Natural killer cell (primary cell): ENCODE data around the gene NUMBL. TPM values are rescaled to one million over a fixed set of nuclear protein-coding genes. Genes with fewer than 3 reads are reported as not detected.

Experiments used
- ATAC-seq, 3 donors: fragments of 150-1000 bp in 2 of 3; fragments of 200-7000 bp in 1 of 3; cut with Tn5 transposase; 1 replicate in 1 of 3; 2 replicates in 2 of 3; pipeline ENCODE4 v1.10.0; 2021; ENCODE audit warnings: mild to moderate bottlenecking in 2 of 3, moderate library complexity in 2 of 3
- DNase-seq, 2 donors: peaks; one replicate each; pipeline versions ENCODE4 v3.0.0 to v3.0.0-alpha.2; 2013 to 2021; ENCODE audit warnings: mixed read lengths in 1 of 2
- H3K27ac ChIP-seq: one replicate; pipeline ENCODE4 v1.5.1; 2013; ENCODE audit warnings: mild to moderate bottlenecking, low read length
- H3K27me3 ChIP-seq: one replicate; pipeline ENCODE4 v1.6.1; 2013; ENCODE audit warnings: low read length; ENCODE audit not compliant: control insufficient read depth, insufficient read depth
- H3K36me3 ChIP-seq: one replicate; pipeline ENCODE4 v1.6.1; 2013; ENCODE audit warnings: low read length; ENCODE audit not compliant: control insufficient read depth, insufficient read depth
- H3K4me1 ChIP-seq: one replicate; pipeline ENCODE4 v1.6.1; 2013; ENCODE audit warnings: low read length; ENCODE audit not compliant: control insufficient read depth, insufficient read depth
- H3K4me3 ChIP-seq: one replicate; pipeline ENCODE4 v1.5.1; 2013; ENCODE audit warnings: low read length
- H3K9me3 ChIP-seq: one replicate; pipeline ENCODE4 v1.6.1; 2013; ENCODE audit warnings: low read length; ENCODE audit not compliant: control insufficient read depth, insufficient read depth
- H3K27ac Mint-ChIP-seq, 2 donors: one replicate each; pipeline ENCODE4 v1.8.0; 2022; ENCODE audit warnings: mild to moderate bottlenecking in 2 of 2, mixed read lengths in 2 of 2, moderate library complexity in 1 of 2
- H3K27me3 Mint-ChIP-seq, 2 donors: one replicate each; pipeline ENCODE4 v1.8.0; 2022; ENCODE audit warnings: low read depth in 2 of 2, mixed read lengths in 2 of 2
- H3K36me3 Mint-ChIP-seq: one replicate; pipeline ENCODE4 v1.8.0; 2022; ENCODE audit warnings: mixed read lengths
- H3K4me1 Mint-ChIP-seq, 2 donors: one replicate each; pipeline ENCODE4 v1.8.0; 2022; ENCODE audit warnings: mixed read lengths in 2 of 2
- H3K4me3 Mint-ChIP-seq: one replicate; pipeline ENCODE4 v1.8.0; 2022; ENCODE audit warnings: mild to moderate bottlenecking, moderate library complexity, mixed read lengths
- H3K9me3 Mint-ChIP-seq, 2 donors: one replicate each; pipeline ENCODE4 v1.8.0; 2022; ENCODE audit warnings: mixed read lengths in 2 of 2
- WGBS: methylation state at CpG from one replicate; pipeline ENCODE4 v1.1.7; 2013; ENCODE audit warnings: missing lambda C conversion rate; ENCODE audit not compliant: insufficient coverage; 5-methylcytosine and 5-hydroxymethylcytosine counted together
- intact Hi-C: fragments of 100-400 bp; cut with micrococcal nuclease; formaldehyde crosslinking; loops from one replicate; pipeline ENCODE4 v1.14.2; 2022
- total RNA-seq, 4 donors: library from RNA; stranded (reverse); fragments of 120-200 nt in 1 of 4; gene quantifications; one replicate each; pipeline versions ENCODE4 v1.2.3 to v1.2.4, GENCODE V29; 2013 to 2022
- TF ChIP-seq, protein P1 (sequence below): fragments of 200-600 bp; IDR thresholded peaks from one replicate; pipeline ENCODE4 v1.8.0; 2022; ENCODE audit warnings: antibody characterized with exemption

NUMBL gene
- total RNA-seq, 3 donors from 2014 or later (not counting 1 experiment from before 2014, with no cell fraction given): 9.9 to 19.5 (median 10.2) TPM

GRCh38 chr19:40616941-40617340 lies 73.5 kb downstream of the NUMBL start:
- Mint-ChIP-seq H3K27ac (no peak overlapping the region), H3K4me1 (peaks cover 19 to 37% of the 10 kb centered on the region in 2 donors), H3K4me3 (no peak overlapping the region), H3K36me3 (peaks cover 6% of the 10 kb centered on the region), H3K9me3 (no peaks in the 10 kb centered on the region), H3K27me3 (no peaks in the 10 kb centered on the region)
- TF ChIP-seq, protein P1, sequence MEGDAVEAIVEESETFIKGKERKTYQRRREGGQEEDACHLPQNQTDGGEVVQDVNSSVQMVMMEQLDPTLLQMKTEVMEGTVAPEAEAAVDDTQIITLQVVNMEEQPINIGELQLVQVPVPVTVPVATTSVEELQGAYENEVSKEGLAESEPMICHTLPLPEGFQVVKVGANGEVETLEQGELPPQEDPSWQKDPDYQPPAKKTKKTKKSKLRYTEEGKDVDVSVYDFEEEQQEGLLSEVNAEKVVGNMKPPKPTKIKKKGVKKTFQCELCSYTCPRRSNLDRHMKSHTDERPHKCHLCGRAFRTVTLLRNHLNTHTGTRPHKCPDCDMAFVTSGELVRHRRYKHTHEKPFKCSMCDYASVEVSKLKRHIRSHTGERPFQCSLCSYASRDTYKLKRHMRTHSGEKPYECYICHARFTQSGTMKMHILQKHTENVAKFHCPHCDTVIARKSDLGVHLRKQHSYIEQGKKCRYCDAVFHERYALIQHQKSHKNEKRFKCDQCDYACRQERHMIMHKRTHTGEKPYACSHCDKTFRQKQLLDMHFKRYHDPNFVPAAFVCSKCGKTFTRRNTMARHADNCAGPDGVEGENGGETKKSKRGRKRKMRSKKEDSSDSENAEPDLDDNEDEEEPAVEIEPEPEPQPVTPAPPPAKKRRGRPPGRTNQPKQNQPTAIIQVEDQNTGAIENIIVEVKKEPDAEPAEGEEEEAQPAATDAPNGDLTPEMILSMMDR: no peak
- intact Hi-C loops: no loop called here
- ATAC-seq (no peak), DNase-seq (no peak)
- Histone ChIP-seq H3K4me1 (peaks cover 27% of the 10 kb centered on the region), H3K27me3 (no peaks in the 10 kb centered on the region), H3K9me3 (no peaks in the 10 kb centered on the region), H3K27ac (no peak overlapping the region), H3K36me3 (peaks cover 10% of the 10 kb centered on the region), H3K4me3 (no peak overlapping the region)
- WGBS: 99% methylated on average over 15 of the region's 17 CpGs

DNA sequence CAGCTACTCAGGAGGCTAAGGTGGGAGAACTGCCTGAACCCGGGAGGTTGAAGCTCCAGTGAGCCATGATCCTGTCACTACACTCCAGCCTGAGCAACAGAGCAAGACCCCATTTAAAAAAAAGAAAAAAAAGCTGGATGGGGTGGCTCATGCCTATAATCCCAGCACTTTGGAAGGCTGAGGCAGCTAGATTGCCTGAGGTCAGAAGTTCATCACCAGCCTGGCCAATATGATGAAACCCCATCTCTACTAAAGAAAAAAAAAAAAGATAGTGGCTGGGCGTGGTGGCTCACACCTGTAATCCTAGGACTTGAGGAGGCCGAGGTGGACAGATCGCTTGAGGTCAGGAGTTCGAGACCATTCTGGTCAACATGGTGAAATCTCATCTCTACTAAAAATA lies 74.3 kb downstream of the NUMBL start:
- H3K27me3 Mint-ChIP-seq: no peaks in the 10 kb centered on the region
- H3K4me1 Mint-ChIP-seq: peaks cover 22 to 37% of the 10 kb centered on the region in 2 donors
- no peak overlapping the region for H3K4me3 Mint-ChIP-seq
- TF ChIP-seq, protein P1: no peak
- Histone ChIP-seq H3K36me3 (peaks cover 9% of the 10 kb centered on the region), H3K27ac (no peak overlapping the region), H3K4me1 (peaks cover 28% of the 10 kb centered on the region), H3K27me3 (no peaks in the 10 kb centered on the region), H3K9me3 (no peaks in the 10 kb centered on the region), H3K4me3 (no peak overlapping the region)
- 72% methylated on average over 4 of the region's 5 CpGs for WGBS
- intact Hi-C loops: no loop called here
- peak overlapping the region in 1 of 2 donors; percentile 31 for H3K27ac Mint-ChIP-seq
- ATAC-seq (no peak), DNase-seq (no peak)
- H3K9me3 Mint-ChIP-seq: no peaks in the 10 kb centered on the region
- H3K36me3 Mint-ChIP-seq: peaks cover 6% of the 10 kb centered on the region

Other genes starting within 250 kb of the NUMBL start
- gene SERTAD3, start 246.3 kb downstream of the NUMBL start, total RNA-seq: 100 to 1,000 TPM in 1 of 3 donors, 10 to 100 TPM in 2; 57.3 to 102 (median 83.3) TPM
- gene BLVRB, start 224.9 kb downstream of the NUMBL start, total RNA-seq: 10 to 100 TPM; 16.8 to 25.2 (median 18.3) TPM
- under 1 TPM; 0.16 to 0.63 (median 0.31) TPM for gene SPTBN4, start 223.7 kb downstream of the NUMBL start, total RNA-seq
- 100 to 1,000 TPM; 209 to 224 (median 209) TPM for gene SHKBP1, start 113.8 kb downstream of the NUMBL start, total RNA-seq
- 100 to 1,000 TPM; 153 to 182 (median 157) TPM for gene LTBP4, start 89.3 kb downstream of the NUMBL start, total RNA-seq
- gene COQ8B, start 26.2 kb upstream of the NUMBL start, total RNA-seq: 10 to 100 TPM; 31.8 to 46.7 (median 39.6) TPM
- 10 to 100 TPM in 2 of 3 donors, 1 to 10 TPM in 1; 8.7 to 11.1 (median 11.0) TPM for gene ITPKC, start 26.5 kb upstream of the NUMBL start, total RNA-seq
- gene ACTMAP, start 59.8 kb upstream of the NUMBL start, total RNA-seq: 1 to 10 TPM; 5.9 to 9.6 (median 8.2) TPM
- 10 to 100 TPM; 56.2 to 65.9 (median 60.9) TPM for gene SNRPA, start 60.6 kb upstream of the NUMBL start, total RNA-seq
- gene MIA, start 84.9 kb upstream of the NUMBL start, total RNA-seq: not detected
- 10 to 100 TPM; 97.8 to 99.8 (median 98.6) TPM for gene RAB4B, start 87.6 kb upstream of the NUMBL start, total RNA-seq
- 100 to 1,000 TPM; 104 to 156 (median 151) TPM for gene EGLN2, start 108.5 kb upstream of the NUMBL start, total RNA-seq
- gene CYP2A6, start 159.8 kb upstream of the NUMBL start, total RNA-seq: not detected
- not detected for gene CYP2A7, start 191.6 kb upstream of the NUMBL start, total RNA-seq